ENCODE results near the gene PMM2.
"Not testable (repeated sequence)": the region's sequence is repeated elsewhere in the genome, so short reads cannot be mapped to it uniquely, and the experiment has no call there.

The PMM2 gene

DNA sequence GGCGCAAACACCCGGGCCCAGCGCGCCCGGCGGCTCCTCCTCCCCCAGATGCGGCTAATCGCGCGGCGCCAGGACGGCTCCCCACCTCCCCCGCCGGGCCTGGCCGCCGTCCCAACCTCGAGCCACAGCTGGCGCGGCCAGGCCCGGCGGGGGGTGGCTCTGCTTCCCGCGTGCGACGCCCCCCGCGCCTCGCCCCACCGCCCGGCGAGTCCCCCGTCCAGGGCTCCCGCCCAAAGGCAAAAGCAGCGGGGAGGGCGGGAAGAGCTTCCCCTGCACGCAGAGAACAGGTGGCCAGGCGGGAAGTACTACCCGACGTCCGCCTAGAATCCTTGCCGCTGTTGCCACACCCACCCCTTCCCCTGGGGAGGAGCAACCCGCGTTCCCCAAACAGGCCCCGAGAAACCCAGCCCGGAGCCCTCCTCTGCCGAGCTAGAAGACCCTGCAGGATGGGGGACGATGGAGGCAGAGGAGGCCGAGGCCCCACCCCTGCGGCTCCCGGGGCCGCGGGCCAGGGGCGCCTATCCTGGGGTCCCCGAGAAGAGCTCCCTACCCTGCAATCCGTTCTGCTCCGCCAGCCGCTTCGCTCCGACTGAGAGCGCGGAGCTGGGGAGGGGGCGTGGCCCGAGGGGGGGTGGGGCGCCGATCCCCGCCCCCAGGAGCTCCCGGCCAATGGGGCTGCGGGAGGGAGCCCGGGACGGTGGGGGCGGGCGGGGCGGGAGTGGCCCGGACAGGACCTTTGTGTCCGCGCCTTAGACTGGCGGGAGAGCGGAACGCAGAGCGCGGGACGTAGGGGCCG, 71.0 kb downstream of the PMM2 start, which contains the start of gene CARHSP1:
Gene CARHSP1, minus strand, starts transcription at position 591 of the 796 bp plus-strand sequence. CDS start 9,678 bp downstream, outside the sequence.
- TF ChIP-seq, protein P1, sequence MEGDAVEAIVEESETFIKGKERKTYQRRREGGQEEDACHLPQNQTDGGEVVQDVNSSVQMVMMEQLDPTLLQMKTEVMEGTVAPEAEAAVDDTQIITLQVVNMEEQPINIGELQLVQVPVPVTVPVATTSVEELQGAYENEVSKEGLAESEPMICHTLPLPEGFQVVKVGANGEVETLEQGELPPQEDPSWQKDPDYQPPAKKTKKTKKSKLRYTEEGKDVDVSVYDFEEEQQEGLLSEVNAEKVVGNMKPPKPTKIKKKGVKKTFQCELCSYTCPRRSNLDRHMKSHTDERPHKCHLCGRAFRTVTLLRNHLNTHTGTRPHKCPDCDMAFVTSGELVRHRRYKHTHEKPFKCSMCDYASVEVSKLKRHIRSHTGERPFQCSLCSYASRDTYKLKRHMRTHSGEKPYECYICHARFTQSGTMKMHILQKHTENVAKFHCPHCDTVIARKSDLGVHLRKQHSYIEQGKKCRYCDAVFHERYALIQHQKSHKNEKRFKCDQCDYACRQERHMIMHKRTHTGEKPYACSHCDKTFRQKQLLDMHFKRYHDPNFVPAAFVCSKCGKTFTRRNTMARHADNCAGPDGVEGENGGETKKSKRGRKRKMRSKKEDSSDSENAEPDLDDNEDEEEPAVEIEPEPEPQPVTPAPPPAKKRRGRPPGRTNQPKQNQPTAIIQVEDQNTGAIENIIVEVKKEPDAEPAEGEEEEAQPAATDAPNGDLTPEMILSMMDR (IDR thresholded peaks at IDR 0.05; ENCODE audit: insufficient read depth, low read depth, low read length, missing control alignments), result no peak
- peak within 1 kb of the TSS; percentile 77 for H3K4me3 ChIP-seq (ENCODE audit: low read depth, low read length)
- DNase-seq (ENCODE audit: low read depth), result peak; percentile 97

DNA sequence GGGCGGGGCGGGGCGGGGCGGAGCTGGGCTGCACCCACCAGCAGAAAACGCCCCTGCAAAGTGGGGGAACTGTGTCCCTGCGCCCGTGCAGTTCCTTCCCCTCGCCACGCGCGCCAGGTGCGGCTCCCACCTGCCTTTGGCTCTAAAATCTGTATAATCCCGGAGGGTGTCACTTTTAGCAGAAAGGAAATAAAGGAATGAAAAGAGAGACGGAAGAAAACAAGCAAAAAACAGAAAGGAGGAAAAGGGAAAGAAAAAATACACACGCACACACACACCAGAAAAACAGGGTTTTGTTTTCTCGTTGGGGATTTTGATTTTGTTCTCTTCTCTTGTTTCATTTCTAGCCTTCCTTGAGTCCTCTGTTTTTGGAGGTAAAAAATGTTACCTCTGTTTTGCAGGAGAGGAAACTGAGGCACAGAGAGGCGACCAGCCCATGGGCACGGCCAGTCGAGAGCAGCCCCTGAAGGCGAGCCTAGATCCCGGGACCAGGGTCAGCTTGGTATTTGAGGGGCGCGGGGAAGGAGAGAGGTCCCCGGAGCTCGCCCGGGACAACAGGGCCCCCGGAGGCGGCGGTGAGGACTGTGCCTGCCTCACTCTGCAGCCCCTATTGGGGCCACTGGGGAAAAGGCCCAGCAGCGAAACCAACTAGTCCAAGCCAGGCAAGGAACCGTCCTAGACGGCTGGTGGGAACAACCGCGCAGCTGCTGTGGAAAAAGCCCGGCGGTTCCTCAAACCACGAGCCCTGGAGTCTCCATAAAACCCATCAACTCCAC, 71.8 kb downstream of the PMM2 start:
- no peak for DNase-seq (ENCODE audit: low read depth)
- peak overlapping the region; percentile 62 for H3K4me3 ChIP-seq (ENCODE audit: low read depth, low read length)
- TF ChIP-seq, protein P1 (IDR thresholded peaks at IDR 0.05; ENCODE audit: insufficient read depth, low read depth, low read length, missing control alignments), result no peak

DNA sequence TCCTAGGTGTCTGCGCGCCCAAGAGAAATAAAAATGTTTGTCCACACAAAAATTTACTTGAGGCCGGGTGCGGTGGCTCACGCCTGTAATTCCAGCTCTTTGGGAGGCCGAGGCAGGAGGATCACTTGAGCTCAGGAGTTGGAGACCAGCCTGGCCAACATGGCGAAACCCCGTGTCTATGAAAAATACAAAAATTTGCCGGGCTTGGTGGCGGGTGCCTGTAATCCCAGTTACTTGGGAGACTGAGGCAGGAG, 72.3 kb downstream of the PMM2 start:
- H3K4me3 ChIP-seq (ENCODE audit: low read depth, low read length); DNase-seq (ENCODE audit: low read depth): not testable (repeated sequence)

DNA sequence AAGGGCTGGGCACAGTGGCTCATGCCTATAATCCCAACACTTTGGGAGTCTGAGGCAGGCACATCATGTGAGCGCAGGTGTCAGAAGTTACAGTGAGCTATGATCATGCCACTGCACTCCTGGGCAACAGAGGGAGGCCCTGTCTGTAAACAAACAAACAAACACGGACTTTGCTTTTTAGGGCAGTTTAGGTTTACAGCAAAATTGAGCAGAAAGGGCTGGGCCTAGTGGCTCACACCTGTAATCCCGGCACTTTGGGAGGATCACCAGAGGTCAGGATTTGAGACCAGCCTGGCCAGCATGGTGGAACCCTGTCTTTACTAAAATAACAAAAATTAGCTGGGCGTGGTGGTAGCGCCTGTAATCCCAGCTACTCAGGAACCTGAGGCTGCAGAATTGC, 74.4 kb downstream of the PMM2 start:
- TF ChIP-seq, protein P1 (IDR thresholded peaks at IDR 0.05; ENCODE audit: insufficient read depth, low read depth, low read length, missing control alignments), result no peak
- no peak overlapping the region for H3K4me3 ChIP-seq (ENCODE audit: low read depth, low read length)

DNA sequence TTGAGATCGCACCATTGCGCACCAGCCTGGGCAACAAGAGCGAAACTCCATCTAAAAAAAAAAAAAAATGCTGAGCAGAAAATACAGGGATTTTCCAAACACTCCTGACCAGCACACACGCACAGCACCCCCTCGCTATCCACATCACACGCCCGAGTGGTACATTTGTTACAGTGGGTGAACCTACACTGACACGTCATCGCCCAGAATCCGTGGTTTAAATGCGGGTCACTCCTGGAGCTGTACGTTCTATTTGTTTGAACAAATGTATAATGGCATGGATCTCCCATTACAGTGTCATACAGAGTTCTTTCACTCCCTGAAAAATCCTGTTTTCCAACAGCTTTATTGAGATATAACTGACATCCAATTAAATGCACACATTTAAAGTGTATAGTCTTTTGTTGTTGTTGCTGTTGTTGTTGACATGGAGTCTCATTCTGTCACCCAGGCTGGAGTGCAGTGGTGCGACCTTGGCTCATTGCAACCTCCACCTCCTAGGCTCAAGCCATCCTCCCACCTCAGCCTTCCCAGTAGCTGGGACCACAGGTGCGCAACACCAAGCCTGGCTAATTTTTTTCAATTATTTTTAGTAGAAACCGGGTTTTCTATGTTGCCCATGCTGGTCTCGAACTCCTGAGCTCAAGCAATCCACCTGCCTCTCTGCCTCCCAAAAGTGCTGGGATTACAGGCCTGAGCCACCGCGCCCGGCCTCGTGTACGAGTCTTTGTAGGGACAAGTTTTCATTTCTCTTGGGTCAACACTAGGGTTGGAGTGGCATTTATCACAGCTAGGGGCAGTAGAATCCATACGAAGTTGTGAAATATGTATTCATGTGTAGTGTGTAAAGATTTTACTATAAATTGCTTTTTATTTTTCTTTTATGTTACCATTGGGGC, 75.6 kb downstream of the PMM2 start:
- no peak for DNase-seq (ENCODE audit: low read depth)
- TF ChIP-seq, protein P1 (IDR thresholded peaks at IDR 0.05; ENCODE audit: insufficient read depth, low read depth, low read length, missing control alignments), result peak; percentile 16
- H3K4me3 ChIP-seq (ENCODE audit: low read depth, low read length), result no peak overlapping the region

More for the DNA sequence above, 74.4 kb downstream of the PMM2 start:
- no peak for DNase-seq (ENCODE audit: low read depth)

DNA sequence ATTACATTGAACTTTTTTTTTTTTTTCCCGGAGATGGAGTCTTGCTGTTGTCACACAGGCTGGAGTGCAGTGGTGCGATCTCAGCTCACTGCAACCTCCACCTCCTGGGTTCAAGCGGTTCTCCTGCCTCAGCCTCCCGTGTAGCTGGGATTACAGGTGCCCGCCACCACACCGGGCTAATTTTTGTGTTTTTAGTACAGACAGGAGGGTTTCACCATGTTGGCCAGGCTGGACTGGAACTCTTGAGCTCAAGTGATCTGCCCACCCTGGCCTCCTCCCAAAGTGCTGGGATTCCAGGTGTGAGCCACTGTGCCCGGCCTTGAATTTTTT, 76.2 kb downstream of the PMM2 start:
- H3K4me3 ChIP-seq (ENCODE audit: low read depth, low read length), result not testable (repeated sequence)

DNA sequence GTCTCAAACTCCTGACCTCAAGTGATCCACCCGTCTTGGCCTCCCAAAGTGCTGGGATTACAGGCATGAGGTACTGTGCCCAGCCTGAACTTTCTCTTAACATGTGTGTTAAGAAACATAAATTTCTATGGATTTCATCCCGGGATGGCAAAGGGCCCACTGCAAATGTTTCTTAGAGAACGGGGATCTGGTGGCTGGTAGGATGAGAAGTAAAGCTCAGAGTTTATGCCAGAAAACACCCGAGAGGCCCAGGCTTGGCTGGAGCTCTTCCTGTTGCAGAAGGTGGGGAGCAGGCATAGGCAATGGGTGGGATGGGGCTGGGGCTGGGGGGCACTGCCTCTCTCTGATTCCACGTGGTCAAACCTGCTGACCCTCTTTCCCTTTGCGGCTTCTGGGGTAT, 76.7 kb downstream of the PMM2 start:
- no peak overlapping the region for H3K4me3 ChIP-seq (ENCODE audit: low read depth, low read length)
- DNase-seq (ENCODE audit: low read depth), result no peak
- TF ChIP-seq, protein P1 (IDR thresholded peaks at IDR 0.05; ENCODE audit: insufficient read depth, low read depth, low read length, missing control alignments), result no peak

More for the DNA sequence above, 76.2 kb downstream of the PMM2 start:
- not testable (repeated sequence) for DNase-seq (ENCODE audit: low read depth)

DNA sequence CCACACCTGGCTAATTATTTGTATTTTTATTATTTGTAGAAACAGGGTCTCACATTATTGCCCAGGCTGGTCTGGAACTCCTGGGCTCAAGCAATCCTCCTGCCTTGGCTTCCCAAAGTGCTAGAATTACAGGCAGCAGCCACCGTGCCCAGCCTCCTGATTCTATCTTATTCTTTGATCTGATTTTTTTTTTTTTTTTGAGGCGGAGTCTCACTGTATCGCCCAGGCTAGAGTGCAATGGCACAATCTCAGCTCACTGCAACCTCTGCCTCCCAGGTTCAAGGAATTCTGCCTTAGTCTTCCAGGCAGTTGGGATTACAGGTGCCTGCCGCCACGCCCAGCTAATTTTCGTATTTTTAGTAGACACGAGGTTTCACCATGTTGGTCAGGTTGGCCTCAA, 77.7 kb downstream of the PMM2 start:
- not testable (repeated sequence) for DNase-seq (ENCODE audit: low read depth); H3K4me3 ChIP-seq (ENCODE audit: low read depth, low read length)

All from GM12865 (cell line).